ENCODE results near the gene KIF13A. TPM values are rescaled to one million over a fixed set of nuclear protein-coding genes. Genes with fewer than 3 reads are reported as not detected.

The KIF13A gene
- total and polyA plus RNA-seq, 4 donors, result 4.3 to 28.1 (median 10.6) TPM

DNA sequence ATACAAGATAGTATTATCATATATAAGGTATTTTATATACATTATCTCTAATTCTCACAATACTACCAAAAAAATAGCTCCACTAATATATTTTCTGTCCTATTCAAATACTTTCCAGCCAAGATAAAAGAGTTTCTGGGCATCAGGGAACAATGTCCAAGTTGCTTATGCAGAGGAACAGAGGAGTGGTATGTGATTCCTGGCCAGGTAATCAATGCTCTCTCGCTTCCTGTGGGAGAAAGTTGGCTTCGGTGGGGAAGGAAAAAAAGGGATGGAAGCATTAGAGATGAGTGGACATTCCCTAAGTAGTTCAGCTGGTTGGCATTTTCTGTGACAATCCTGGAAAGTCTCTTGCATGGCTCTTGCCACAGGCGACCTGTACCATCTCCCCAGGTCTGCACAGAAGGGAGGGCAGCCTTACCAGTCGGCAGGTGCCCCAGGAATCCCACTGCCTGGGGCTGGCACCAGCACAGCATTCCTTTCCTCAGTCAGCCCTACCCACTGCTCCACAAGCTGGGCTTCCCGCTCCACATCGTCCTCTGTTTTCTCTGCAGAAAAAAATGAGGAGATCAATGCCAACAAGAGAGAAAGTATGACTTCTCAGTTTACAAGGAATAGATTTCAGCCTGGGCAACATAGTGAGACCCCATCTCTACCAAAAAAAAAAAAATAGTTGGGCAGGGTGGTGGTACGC lies 202.2 kb downstream of the KIF13A start:
- no peaks in the 10 kb centered on the region for H3K9me3 ChIP-seq (ENCODE audit: control insufficient read depth in 4 of 4, low read length in 3 of 4)
- WGBS, result 94% methylated on average over 7 of the region's 7 CpGs
- TF ChIP-seq GABPA (IDR thresholded peaks at IDR 0.05 in 1 of 2, conservative IDR thresholded peaks at IDR 0.05 in 1 of 2), result no peak
- no peak for TF ChIP-seq SP1 (IDR thresholded peaks at IDR 0.05)
- TF ChIP-seq, protein P1, sequence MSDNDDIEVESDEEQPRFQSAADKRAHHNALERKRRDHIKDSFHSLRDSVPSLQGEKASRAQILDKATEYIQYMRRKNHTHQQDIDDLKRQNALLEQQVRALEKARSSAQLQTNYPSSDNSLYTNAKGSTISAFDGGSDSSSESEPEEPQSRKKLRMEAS (IDR thresholded peaks at IDR 0.05), result no peak
- no peak for TF ChIP-seq RXRA (IDR thresholded peaks at IDR 0.05)
- TF ChIP-seq, protein P2, sequence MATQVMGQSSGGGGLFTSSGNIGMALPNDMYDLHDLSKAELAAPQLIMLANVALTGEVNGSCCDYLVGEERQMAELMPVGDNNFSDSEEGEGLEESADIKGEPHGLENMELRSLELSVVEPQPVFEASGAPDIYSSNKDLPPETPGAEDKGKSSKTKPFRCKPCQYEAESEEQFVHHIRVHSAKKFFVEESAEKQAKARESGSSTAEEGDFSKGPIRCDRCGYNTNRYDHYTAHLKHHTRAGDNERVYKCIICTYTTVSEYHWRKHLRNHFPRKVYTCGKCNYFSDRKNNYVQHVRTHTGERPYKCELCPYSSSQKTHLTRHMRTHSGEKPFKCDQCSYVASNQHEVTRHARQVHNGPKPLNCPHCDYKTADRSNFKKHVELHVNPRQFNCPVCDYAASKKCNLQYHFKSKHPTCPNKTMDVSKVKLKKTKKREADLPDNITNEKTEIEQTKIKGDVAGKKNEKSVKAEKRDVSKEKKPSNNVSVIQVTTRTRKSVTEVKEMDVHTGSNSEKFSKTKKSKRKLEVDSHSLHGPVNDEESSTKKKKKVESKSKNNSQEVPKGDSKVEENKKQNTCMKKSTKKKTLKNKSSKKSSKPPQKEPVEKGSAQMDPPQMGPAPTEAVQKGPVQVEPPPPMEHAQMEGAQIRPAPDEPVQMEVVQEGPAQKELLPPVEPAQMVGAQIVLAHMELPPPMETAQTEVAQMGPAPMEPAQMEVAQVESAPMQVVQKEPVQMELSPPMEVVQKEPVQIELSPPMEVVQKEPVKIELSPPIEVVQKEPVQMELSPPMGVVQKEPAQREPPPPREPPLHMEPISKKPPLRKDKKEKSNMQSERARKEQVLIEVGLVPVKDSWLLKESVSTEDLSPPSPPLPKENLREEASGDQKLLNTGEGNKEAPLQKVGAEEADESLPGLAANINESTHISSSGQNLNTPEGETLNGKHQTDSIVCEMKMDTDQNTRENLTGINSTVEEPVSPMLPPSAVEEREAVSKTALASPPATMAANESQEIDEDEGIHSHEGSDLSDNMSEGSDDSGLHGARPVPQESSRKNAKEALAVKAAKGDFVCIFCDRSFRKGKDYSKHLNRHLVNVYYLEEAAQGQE (IDR thresholded peaks at IDR 0.05), result no peak
- TF ChIP-seq FOXA1 (IDR thresholded peaks at IDR 0.05), result no peak
- no peak for TF ChIP-seq EGR1 (IDR thresholded peaks at IDR 0.05; ENCODE audit: low read depth in 2 of 2)
- no peak for TF ChIP-seq JUND (IDR thresholded peaks at IDR 0.05)
- TF ChIP-seq RAD21 (IDR thresholded peaks at IDR 0.05), result no peak
- TF ChIP-seq HNF4G (IDR thresholded peaks at IDR 0.05), result no peak
- TF ChIP-seq, protein P3, sequence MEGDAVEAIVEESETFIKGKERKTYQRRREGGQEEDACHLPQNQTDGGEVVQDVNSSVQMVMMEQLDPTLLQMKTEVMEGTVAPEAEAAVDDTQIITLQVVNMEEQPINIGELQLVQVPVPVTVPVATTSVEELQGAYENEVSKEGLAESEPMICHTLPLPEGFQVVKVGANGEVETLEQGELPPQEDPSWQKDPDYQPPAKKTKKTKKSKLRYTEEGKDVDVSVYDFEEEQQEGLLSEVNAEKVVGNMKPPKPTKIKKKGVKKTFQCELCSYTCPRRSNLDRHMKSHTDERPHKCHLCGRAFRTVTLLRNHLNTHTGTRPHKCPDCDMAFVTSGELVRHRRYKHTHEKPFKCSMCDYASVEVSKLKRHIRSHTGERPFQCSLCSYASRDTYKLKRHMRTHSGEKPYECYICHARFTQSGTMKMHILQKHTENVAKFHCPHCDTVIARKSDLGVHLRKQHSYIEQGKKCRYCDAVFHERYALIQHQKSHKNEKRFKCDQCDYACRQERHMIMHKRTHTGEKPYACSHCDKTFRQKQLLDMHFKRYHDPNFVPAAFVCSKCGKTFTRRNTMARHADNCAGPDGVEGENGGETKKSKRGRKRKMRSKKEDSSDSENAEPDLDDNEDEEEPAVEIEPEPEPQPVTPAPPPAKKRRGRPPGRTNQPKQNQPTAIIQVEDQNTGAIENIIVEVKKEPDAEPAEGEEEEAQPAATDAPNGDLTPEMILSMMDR (IDR thresholded peaks at IDR 0.05; ENCODE audit: low read depth, low read length, missing input control), result no peak
- no peak for TF ChIP-seq YY1 (IDR thresholded peaks at IDR 0.05)
- TF ChIP-seq, protein P4, sequence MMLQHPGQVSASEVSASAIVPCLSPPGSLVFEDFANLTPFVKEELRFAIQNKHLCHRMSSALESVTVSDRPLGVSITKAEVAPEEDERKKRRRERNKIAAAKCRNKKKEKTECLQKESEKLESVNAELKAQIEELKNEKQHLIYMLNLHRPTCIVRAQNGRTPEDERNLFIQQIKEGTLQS (IDR thresholded peaks at IDR 0.05), result no peak
- no peak for TF ChIP-seq FOXA2 (IDR thresholded peaks at IDR 0.05)
- no peak for TF ChIP-seq NR2F2 (IDR thresholded peaks at IDR 0.05)
- H3K9ac ChIP-seq (ENCODE audit: low read depth in 1 of 2, low read length in 2 of 2), result no peak overlapping the region
- peaks cover 9 to 47% (median 35%) of the 10 kb centered on the region in 4 donors for H3K36me3 ChIP-seq (ENCODE audit: control insufficient read depth in 4 of 4, insufficient read depth in 3 of 4, low read depth in 1 of 4, low read length in 3 of 4)
- H3K27ac ChIP-seq (ENCODE audit: low read depth in 1 of 2, low read length in 2 of 2), result no peak overlapping the region
- DNase-seq (ENCODE audit: low spot score), result no peak
- H3K4me3 ChIP-seq (ENCODE audit: low read depth in 1 of 3, low read length in 3 of 3), result no peak overlapping the region
- H3K27me3 ChIP-seq (ENCODE audit: control insufficient read depth in 4 of 4, insufficient read depth in 4 of 4, low read length in 3 of 4), result no peaks in the 10 kb centered on the region
- no peaks in the 10 kb centered on the region for H3K4me1 ChIP-seq (ENCODE audit: control insufficient read depth in 4 of 4, insufficient read depth in 4 of 4, low read length in 3 of 4)

DNA sequence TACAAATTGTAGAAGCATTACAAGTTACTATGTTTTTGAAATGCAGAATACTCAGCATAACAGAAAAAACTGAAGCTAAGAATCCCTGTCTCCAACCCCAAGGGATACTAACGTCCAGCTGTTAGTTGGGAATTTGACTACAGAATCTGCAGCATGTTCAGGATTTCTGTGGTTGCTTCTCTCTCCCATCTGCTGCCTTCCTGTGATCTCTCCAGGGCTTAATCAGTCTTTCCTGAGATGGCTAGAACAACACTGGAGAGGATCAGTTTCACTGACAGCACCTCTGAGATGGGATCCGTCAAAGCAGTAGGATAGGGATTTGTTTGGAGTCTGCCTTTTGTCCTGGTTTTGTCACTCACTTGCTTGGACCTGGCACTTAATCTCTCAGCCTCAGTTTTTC lies 207.4 kb downstream of the KIF13A start:
- no peaks in the 10 kb centered on the region for H3K9me3 ChIP-seq (ENCODE audit: control insufficient read depth in 4 of 4, low read length in 3 of 4)
- DNase-seq (ENCODE audit: low spot score), result no peak
- peaks cover 8 to 56% (median 40%) of the 10 kb centered on the region in 4 donors for H3K36me3 ChIP-seq (ENCODE audit: control insufficient read depth in 4 of 4, insufficient read depth in 3 of 4, low read depth in 1 of 4, low read length in 3 of 4)
- WGBS, result 93% methylated on average over 2 of the region's 2 CpGs
- no peaks in the 10 kb centered on the region for H3K4me1 ChIP-seq (ENCODE audit: control insufficient read depth in 4 of 4, insufficient read depth in 4 of 4, low read length in 3 of 4)
- TF ChIP-seq, protein P3 (IDR thresholded peaks at IDR 0.05; ENCODE audit: low read depth, low read length, missing input control), result no peak
- no peak for TF ChIP-seq EGR1 (IDR thresholded peaks at IDR 0.05; ENCODE audit: low read depth in 2 of 2)
- TF ChIP-seq SP1 (IDR thresholded peaks at IDR 0.05), result no peak
- TF ChIP-seq, protein P2 (IDR thresholded peaks at IDR 0.05), result no peak
- no peak for TF ChIP-seq FOXA2 (IDR thresholded peaks at IDR 0.05)
- TF ChIP-seq TAF1 (conservative IDR thresholded peaks at IDR 0.05), result no peak
- TF ChIP-seq, protein P4 (IDR thresholded peaks at IDR 0.05), result no peak
- TF ChIP-seq RAD21 (IDR thresholded peaks at IDR 0.05), result no peak
- TF ChIP-seq GABPA (IDR thresholded peaks at IDR 0.05 in 1 of 2, conservative IDR thresholded peaks at IDR 0.05 in 1 of 2), result no peak
- no peak for TF ChIP-seq FOXA1 (IDR thresholded peaks at IDR 0.05)
- TF ChIP-seq YY1 (IDR thresholded peaks at IDR 0.05), result no peak
- no peak for TF ChIP-seq HNF4G (IDR thresholded peaks at IDR 0.05)
- TF ChIP-seq HNF4A (conservative IDR thresholded peaks at IDR 0.05), result no peak
- no peak overlapping the region for H3K4me3 ChIP-seq (ENCODE audit: low read depth in 1 of 3, low read length in 3 of 3)
- H3K27ac ChIP-seq (ENCODE audit: low read depth in 1 of 2, low read length in 2 of 2), result no peak overlapping the region
- no peaks in the 10 kb centered on the region for H3K27me3 ChIP-seq (ENCODE audit: control insufficient read depth in 4 of 4, insufficient read depth in 4 of 4, low read length in 3 of 4)
- no peak overlapping the region for H3K9ac ChIP-seq (ENCODE audit: low read depth in 1 of 2, low read length in 2 of 2)
